HG03520 (cell line): Measurements from ENCODE around the gene ACAP3.

Experiments used
- ATAC-seq: cut with Tn5 transposase; IDR thresholded peaks from one replicate; pipeline ENCODE4 v1.9.1; 2021; ENCODE audit warnings: mild to moderate bottlenecking, moderate library complexity; ENCODE audit not compliant: unreplicated experiment

Gene ACAP3

DNA sequence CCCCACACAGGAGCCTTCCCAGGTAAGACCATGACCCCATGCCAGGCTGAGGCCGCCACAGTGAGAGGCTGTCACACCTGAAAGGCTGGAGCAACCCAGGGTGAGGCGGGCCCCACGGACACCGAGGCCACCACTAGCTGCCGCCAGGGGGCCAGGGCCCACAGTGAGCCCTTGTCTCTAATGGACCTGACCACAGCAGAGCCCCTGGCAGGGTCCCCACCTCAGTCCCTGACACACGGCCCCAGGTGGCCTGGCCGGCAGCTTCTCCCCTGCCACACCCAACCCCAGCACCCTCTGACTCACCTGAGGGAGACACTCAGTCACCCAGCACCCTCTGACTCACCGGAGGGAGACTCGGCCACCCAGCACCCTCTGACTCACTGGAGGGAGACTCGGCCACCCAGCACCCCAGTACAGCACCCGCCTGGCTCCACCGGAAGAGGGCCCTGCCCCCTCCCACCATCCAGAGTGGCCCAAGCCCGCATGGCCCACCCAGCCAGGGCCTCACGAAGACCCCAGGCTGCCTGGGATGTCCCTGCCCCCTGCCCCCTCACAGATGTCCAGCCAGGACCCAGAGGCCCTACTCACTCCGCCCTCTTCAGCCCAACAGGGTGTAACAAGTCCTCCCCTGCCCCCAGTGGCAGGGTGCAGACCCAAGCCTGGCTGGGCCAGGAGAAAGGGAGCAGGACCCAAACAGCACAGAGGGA lies 37.1 kb upstream of the ACAP3 start:
- no peak for ATAC-seq

DNA sequence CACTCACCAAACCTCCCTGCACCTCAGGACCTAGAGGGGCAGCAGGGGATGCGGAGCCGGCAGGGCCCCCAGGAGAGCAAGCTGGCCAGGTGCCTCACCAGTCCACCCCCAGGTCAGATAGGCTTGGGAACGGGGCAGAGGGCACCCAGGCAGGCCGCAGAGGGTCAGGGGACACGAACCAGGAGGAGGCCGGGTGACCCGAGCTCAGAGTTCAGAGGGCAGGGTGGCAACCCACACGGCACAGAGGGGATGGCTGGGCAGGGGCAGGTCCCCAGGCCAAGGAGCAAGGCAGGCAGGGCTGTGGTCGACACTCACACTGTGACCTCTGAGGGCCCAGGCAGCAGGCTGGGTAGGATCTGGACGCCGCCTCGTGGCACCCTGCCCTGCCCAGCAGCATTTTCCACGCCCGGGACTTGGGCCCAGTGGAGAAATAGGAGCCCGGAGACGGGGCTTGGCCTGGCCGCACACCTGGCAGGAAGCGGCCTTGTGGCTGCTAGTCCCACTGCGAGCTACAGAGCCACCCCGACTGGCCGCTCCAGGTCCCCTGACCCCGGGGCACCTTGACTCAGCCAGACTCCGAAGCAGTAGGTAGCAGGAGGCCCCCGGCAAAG lies 36.2 kb upstream of the ACAP3 start:
- ATAC-seq = no peak

DNA sequence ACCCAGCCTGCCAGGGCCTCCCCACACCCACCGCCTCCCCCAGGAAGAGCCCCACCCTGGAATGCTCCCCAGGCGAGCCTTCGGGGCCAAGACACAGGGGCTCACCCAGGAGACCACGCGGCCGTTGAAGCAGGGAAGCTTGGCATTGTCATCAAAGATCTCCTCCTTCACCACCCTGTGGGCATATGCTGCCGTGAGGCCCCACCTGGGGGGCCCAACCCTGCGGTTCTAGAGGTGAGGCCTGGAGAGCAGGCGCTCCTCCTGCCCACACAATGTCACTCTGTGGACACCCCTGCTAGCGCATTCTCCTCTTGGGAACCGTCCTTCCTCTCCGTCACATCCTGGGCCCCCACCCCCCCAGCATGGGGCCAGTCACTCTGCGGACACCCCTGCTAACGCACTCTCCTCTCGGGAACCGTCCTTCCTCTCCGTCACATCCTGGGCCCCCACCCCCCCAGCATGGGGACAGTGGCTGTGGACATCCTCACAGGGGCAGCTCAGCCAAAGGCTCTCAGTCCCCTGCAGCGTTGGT lies 34.9 kb upstream of the ACAP3 start:
- no peak for ATAC-seq

DNA sequence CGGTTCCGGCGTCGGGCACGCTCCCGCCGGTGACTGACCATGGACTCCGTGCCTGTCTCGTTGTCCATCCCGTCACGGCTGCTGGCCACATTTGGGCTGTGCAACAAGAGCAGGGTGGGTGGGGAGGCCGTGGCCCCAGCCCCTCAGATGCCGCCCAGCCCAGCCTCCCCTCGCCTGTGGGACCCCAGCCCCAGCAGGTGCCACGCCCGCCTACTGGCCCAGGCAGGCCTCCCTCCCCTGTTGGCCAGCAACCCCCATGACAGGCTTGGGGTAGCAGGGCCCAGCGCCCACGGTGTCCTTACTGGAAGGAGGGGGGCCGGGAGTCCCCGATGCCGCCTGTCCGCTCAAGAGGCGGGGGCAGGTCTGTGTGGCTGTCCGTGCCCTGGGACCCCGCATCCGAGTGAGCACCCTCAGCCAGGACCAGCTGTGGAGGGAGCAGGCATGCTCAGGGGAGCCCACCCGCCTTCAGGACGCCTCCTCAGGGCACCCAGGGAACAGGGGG lies 34.4 kb upstream of the ACAP3 start:
- ATAC-seq = no peak

DNA sequence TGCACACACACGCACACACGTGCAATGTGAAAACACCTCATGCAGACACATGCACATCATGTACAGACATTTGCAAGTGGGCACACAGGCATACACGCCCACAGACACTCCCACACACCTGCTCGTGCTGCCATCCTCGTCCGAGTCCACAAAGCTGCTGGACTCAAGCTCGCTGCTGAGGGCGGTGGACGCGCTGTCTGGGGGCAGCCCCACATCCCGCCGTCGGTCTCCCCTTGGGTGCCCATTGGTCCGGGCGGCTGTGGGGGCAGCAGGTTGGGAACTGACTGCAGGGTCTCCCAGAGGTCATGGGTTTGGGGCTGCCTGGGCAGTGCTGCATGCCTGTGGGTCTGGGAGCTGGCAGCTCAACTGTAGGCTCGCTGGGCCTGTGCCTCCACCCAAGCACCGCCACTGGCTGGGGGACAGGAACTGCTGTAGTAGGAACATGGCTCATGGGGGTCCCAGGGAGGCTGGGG lies 33.9 kb upstream of the ACAP3 start:
- ATAC-seq = no peak

DNA sequence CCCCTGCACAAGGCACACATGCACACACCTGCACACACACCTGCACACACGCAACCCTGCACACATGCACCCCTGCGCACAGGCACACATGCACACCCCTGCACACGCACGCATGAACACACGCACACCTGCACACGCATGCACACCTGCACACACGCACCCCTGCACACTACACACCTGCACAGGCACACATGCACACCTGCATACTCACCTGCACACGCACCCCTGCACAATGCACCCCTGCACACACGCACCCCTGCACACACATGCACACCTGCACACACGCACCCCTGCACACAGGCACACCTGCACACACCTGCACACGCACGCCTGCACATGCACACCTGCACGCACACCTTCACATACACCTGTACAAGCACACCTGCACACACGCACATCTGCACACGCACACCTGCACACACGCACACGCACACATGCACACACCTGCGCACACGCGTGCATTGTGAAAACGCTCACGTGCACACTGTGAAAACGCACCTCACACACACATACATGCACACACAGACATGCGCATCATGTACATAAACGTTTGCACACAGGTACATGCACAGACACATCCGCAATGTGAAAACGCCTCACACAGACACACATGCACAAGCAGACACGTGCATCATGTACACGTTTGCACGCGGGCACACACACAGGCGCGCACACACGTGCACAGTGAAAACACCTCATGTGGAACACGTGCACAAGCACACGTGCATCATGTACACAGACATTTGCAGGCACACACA lies 33.2 kb upstream of the ACAP3 start:
- no peak for ATAC-seq

DNA sequence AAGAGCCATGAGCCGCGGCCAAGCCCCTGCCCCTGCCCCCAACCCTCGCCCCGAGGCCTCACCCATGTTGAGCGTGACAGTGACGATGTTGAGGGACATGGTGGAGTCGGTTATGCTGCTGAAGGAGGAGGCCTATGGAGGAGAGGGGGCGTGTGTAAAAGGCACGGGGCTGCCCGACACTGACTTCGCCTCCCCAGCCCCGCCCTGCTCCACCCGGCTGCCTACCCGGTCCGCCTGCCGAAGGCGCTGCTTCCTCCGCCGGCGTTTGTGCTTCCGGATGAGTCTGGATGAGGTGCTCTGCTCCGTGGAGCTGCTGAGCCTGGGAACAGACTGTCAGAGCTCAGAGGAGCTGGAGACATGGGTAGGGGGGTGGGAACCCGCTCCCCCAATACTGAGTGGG lies 32.5 kb upstream of the ACAP3 start:
- no peak for ATAC-seq

DNA sequence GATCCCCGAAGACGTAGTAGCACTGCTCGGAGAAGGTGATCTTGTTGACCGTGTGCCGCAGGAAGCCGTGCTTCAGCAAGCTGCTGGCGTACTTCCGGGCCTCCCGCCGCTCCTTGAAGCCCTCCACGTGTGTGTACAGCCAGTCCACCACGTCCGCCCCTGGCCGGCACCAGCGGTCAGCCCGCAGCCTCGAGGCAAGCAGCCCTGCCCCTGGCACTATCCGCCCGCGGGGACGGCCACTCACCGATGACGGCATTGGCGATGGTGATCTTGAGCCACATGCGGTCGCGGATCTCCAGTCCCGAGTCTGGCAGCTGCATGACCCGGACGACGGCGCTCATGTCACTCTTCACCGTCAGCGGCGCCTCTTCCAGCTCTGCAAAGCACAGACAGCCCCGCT lies 30.5 kb upstream of the ACAP3 start:
- ATAC-seq = no peak

DNA sequence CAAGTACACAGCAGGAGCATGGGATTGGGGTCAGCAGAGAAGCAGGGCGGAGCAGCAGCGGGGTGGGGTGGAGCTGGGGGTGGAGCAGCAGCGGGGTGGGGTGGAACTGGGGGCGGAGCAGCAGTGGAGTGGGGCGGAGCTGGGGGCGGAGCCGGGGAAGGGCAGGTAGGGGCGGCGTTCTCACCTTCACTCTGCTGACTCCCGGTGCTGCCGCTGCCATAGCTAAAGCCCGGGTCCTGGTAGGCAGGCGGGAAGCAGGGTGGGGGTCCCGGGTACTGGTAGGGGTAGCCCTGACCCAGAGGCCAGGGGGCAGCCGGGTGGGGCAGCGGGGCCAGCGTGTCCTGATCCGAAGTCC lies 30.0 kb upstream of the ACAP3 start:
- no peak for ATAC-seq

DNA sequence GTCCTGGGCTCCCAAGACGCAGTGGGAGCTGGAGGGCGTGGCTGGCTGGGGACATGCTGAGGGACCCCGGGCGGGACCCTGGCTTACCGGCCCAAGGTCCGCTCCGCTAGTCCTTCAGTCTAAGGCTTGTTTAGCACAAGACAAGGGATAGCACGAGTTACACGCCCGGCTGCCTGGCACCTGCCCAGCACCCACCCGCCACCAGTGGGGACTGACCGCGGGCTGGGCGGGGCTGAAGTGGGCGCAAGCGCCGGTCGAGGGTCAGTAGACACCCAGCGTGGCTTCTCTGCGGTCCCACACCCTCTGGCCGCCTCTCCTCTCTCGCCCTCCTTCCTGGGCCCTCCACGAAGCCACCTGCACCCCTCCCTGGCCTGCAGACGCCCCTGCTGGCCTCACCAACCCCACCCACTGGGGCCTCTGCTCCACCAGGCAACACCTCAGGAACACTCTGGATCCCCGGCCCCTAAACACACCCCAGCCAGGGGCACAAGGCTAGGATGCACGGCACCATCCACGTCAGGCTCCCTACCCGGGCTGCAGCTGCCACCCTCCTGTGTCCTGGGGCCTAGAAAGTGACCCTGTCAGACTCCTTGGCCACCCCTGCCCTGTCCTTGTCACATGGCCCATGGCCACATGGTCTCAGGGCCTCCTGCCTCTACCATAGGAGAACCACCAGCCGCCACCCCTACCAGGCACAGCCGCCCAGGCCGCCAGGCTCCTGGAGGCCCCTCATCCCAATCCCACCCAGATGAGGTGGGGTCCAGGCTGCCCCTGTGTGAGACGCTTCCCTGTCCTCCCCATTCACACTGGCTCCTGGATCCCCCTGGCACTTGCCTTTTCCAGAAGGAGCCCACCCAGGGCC lies 29.4 kb upstream of the ACAP3 start:
- ATAC-seq = no peak

DNA sequence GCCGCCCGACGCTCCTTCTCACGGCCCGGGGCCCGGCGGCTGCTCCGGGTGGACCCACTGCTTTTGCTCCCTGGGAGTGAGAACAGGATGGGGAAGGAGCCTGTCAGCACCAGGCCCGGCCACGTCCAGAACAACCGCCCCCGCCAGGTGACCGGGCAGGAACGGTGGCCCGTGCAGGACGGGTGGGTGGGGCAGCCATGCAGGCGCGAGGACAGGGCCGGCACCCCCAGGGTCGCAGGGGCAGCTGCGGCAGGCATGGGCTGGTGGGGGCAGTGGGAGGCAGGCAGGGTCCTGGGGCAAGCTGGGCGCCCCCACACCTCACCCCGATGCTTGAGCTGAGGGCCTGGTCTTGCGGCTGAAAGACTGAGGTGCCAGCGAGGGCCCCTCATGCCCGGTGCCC lies 28.7 kb upstream of the ACAP3 start:
- no peak for ATAC-seq

DNA sequence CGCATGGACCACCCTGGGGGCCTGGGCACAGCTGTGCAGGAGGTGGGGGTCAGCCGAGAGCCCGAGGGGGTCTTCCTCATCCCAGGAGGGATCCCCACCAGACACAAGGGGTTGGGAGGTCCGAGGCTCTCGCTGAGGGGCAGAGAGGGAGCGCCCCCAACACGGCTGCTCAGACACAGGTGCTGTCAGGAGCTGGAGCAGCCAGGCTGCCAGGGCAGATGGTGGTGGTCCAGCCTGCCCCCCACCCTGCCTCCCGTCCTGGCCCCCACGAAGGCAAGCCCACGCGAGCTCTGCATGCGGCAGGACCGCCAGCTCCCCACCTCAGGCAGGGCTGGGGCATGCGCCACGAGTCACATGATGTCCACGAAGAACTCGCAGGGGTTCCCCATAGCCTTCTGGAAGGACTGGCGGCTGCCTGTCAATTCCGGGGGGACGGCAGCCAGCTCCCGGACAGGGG lies 28.1 kb upstream of the ACAP3 start:
- no peak for ATAC-seq

DNA sequence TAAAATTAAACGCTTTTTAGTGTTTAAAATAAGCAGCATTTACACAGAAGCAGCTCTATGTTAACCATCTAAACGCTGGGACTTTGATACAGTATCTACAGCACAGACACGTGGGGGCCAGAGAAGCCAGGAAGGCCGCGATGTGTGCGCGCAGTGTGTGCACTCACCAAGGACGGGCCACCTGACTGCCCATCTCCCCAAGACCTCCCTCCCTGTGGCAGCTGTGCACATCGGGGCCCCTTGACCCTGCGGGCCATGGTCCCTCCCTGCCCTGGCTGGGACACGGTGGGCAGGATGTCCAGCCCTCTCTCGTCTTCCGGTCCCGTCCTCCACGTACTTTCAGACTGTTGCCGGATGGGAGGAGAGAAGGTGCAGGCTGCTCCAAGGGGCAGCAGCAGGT lies 27.6 kb upstream of the ACAP3 start:
- ATAC-seq = no peak

DNA sequence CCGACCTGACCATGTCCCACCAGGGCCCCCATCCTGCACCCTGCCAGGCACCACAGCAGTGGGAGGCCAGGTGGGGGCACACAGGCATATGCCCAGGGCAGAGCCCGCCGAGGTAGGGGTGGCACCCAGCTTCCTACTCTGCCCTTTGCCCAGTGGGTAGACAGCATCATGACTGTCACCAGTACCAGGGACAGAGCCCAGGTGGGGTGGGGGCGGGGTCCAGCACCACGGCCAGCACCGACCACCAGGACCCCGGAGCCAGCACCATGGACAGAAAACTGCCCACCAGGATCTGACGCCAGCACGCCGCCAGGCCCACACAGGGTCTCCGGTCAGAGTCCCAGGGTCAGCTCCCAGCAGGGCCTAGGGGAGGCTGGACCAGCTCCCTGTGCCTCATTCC lies 27.1 kb upstream of the ACAP3 start:
- no peak for ATAC-seq

DNA sequence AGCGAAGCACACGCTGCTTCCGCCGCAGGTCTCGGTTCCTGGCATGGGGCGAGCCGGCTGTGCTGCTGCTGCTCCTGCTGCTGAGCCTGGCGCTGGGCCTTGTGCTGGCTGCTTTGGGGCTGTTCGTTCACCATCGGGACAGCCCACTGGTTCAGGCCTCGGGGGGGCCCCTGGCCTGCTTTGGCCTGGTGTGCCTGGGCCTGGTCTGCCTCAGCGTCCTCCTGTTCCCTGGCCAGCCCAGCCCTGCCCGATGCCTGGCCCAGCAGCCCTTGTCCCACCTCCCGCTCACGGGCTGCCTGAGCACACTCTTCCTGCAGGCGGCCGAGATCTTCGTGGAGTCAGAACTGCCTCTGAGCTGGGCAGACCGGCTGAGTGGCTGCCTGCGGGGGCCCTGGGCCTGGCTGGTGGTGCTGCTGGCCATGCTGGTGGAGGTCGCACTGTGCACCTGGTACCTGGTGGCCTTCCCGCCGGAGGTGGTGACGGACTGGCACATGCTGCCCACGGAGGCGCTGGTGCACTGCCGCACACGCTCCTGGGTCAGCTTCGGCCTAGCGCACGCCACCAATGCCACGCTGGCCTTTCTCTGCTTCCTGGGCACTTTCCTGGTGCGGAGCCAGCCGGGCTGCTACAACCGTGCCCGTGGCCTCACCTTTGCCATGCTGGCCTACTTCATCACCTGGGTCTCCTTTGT lies 26.0 kb upstream of the ACAP3 start:
- no peak for ATAC-seq

DNA sequence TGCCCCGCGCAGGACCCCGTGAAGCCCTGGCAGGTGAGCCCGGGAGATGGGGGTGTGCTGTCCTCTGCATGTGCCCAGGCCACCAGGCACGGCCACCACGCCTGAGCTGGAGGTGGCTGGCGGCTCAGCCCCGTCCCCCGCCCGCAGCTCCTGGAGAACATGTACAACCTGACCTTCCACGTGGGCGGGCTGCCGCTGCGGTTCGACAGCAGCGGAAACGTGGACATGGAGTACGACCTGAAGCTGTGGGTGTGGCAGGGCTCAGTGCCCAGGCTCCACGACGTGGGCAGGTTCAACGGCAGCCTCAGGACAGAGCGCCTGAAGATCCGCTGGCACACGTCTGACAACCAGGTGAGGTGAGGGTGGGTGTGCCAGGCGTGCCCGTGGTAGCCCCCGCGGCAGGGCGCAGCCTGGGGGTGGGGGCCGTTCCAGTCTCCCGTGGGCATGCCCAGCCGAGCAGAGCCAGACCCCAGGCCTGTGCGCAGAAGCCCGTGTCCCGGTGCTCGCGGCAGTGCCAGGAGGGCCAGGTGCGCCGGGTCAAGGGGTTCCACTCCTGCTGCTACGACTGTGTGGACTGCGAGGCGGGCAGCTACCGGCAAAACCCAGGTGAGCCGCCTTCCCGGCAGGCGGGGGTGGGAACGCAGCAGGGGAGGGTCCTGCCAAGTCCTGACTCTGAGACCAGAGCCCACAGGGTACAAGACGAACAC lies 25.2 kb upstream of the ACAP3 start:
- no peak for ATAC-seq

DNA sequence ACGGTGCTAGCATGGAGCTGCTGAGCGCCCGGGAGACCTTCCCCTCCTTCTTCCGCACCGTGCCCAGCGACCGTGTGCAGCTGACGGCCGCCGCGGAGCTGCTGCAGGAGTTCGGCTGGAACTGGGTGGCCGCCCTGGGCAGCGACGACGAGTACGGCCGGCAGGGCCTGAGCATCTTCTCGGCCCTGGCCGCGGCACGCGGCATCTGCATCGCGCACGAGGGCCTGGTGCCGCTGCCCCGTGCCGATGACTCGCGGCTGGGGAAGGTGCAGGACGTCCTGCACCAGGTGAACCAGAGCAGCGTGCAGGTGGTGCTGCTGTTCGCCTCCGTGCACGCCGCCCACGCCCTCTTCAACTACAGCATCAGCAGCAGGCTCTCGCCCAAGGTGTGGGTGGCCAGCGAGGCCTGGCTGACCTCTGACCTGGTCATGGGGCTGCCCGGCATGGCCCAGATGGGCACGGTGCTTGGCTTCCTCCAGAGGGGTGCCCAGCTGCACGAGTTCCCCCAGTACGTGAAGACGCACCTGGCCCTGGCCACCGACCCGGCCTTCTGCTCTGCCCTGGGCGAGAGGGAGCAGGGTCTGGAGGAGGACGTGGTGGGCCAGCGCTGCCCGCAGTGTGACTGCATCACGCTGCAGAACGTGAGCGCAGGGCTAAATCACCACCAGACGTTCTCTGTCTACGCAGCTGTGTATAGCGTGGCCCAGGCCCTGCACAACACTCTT lies 24.5 kb upstream of the ACAP3 start:
- ATAC-seq = no peak

DNA sequence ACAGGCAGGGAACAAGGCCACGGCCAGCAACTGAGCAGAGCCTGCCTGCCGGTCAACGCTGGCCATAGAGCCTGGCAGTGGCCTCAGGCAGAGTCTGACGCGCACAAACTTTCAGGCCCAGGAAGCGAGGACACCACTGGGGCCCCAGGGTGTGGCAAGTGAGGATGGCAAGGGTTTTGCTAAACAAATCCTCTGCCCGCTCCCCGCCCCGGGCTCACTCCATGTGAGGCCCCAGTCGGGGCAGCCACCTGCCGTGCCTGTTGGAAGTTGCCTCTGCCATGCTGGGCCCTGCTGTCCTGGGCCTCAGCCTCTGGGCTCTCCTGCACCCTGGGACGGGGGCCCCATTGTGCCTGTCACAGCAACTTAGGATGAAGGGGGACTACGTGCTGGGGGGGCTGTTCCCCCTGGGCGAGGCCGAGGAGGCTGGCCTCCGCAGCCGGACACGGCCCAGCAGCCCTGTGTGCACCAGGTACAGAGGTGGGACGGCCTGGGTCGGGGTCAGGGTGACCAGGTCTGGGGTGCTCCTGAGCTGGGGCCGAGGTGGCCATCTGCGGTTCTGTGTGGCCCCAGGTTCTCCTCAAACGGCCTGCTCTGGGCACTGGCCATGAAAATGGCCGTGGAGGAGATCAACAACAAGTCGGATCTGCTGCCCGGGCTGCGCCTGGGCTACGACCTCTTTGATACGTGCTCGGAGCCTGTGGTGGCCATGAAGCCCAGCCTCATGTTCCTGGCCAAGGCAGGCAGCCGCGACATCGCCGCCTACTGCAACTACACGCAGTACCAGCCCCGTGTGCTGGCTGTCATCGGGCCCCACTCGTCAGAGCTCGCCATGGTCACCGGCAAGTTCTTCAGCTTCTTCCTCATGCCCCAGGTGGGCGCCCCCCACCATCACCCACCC lies 23.6 kb upstream of the ACAP3 start, which contains the start of gene TAS1R3:
TAS1R3 (plus strand) TSS at position 213 of the 898 bp plus-strand sequence; CDS start at position 279, 66 bp downstream.
- ATAC-seq = no peak
